GM19351 (cell line): ENCODE results near the gene BBLN.

Experiments used
- ATAC-seq: cut with Tn5 transposase; IDR thresholded peaks from one replicate; pipeline ENCODE4 v1.9.1; 2021; ENCODE audit warnings: mild to moderate bottlenecking, moderate library complexity; ENCODE audit not compliant: unreplicated experiment

The BBLN gene

DNA sequence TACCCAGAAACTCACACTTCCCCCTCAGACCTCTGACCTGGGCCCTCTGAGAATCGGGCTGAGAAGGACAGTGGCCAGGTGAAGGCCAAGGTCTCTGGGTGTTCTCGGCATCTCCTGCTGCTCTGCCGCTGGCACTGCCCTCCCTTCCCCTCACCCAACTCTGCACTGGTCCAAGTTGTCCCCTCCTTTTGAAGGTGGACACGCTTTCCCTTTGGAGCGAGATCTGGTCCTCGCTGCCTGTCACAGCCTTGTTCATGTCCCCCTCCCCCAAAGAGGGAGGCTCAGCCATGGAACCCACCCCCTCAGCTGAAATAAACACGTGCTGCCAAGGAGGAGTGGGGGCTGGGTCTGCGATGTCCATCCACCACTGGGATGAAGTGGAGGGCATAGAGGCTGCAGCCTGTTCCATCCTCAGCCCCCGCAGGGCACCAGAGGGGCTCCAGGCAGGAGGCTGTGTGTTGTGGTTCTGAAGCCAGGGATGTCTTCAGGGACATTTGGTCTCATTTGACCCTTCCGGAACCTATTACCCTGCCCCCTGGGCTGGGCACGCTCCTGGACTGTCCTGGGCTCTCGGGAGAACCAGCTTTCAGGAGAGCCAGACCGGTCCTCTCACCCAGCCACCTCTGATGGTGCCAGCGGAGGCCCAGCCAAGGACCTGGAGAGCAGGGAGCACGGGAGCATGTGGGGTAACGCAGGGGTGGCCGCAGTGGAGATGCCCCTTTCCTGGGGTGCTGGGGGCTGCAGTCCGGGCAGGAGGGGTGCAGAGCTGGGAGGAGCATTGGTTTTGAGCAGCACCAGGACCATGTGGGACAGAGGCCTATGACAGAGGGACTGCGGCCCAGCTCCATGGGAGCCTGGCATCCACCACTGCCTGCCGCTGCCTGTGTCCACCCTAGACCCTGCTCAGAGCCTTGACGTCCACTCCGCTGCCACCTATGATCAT is 15.6 kb upstream of the BBLN start:
- ATAC-seq = no peak

DNA sequence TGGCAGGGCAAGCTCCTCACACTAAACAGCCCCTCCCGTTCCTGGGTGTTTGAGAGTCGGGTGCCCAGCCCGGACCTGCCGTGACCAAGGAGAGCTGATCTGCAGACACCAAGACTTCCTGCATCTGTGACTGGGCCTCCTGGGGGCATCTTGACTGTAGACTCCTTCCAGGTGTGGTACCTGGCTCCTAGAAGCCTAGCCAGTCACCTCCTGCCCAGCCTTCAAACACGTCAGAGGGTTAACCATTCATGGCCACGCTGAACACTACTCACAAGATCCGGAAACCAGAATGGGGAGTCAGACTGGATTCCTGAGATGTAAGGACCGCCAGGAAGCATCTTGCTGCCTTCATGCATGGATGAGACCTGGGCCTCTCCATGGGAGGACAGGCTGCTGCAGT is 14.5 kb upstream of the BBLN start:
- ATAC-seq = no peak

- ATAC-seq = no peak
Measured at GRCh38 chr9:128145951-128146351, 14.1 kb upstream of the BBLN start.

- no peak for ATAC-seq
Measured at GRCh38 chr9:128146591-128147120, 13.4 kb upstream of the BBLN start.

GRCh38 chr9:128148509-128149000 is 11.5 kb upstream of the BBLN start:
- no peak for ATAC-seq

- ATAC-seq = no peak
Measured at GRCh38 chr9:128149001-128149701, 10.9 kb upstream of the BBLN start, which contains the start of gene LCN2. LCN2 (plus strand) TSS chr9:128149453; CDS start chr9:128149526, 73 bp downstream.

DNA sequence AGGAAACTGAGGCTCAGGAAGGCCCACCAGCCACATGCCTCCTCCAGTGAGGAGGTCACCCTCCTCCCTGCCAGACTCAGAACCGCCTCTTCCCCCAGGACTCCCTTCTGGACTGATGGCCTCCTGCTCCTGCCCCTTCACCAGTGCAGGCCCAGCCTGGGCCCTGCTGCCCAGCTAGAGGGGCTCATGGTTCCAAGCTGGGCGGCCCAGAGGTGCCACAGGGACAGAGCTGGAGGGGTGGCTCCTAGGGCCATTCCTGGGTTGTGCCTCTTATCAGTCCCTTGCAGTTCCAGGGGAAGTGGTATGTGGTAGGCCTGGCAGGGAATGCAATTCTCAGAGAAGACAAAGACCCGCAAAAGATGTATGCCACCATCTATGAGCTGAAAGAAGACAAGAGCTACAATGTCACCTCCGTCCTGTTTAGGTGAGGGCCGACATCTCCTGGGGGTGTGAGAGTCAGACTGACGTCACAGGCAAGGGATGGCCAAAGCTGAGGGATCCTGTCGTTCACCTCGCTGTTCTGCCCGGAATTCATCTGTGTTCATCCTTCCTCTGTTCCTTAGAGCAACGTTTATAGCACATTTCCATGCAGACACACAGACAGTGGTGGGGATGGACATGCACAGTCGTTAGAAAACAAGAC is 10.0 kb upstream of the BBLN start:
- ATAC-seq = no peak

- no peak for ATAC-seq
Measured at GRCh38 chr9:128150594-128151308, 9.3 kb upstream of the BBLN start.

GRCh38 chr9:128151309-128152132 is 8.5 kb upstream of the BBLN start:
- no peak for ATAC-seq

DNA sequence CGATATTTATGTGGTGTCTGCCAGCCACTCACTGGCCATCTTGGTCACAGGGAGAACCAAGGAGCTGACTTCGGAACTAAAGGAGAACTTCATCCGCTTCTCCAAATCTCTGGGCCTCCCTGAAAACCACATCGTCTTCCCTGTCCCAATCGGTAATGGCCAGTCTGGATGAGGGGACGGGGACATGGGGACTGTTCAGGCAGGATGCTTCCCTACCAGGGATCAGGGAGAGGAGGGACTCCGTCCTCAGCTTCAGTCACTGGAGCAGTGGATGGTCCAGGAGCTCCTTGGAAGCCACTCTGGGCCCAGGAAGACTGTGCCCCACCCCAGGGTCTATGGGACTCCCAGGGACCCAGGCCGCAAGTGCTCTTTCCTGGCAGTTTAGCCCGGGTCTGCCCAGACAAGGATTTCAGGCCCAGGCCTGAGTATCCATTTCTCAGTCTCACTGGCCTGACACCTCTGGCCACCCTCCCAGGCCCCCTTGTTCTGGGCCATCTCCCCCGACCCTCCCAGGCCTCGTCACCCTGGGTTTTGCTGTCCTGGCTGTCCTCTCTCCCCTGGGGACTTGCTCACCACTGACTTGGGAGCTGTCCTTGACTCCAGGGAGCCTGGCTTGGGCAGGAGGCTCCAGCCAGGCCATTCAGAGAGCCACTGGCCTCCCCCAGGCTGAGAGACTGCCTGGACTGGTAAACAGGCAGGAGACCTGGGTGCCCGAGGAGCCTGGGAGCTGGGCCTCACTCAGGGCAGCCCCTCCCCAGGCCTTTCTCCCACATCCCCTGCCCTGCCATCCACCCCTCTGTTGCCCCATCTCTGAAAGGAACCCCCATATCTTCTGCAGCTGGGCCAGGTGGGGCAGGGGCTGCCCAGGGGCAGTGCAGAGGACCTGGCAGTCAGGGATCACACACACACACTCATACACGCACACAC is 7.7 kb upstream of the BBLN start:
- no peak for ATAC-seq

GRCh38 chr9:128153060-128153946 is 6.8 kb upstream of the BBLN start:
- ATAC-seq = no peak

DNA sequence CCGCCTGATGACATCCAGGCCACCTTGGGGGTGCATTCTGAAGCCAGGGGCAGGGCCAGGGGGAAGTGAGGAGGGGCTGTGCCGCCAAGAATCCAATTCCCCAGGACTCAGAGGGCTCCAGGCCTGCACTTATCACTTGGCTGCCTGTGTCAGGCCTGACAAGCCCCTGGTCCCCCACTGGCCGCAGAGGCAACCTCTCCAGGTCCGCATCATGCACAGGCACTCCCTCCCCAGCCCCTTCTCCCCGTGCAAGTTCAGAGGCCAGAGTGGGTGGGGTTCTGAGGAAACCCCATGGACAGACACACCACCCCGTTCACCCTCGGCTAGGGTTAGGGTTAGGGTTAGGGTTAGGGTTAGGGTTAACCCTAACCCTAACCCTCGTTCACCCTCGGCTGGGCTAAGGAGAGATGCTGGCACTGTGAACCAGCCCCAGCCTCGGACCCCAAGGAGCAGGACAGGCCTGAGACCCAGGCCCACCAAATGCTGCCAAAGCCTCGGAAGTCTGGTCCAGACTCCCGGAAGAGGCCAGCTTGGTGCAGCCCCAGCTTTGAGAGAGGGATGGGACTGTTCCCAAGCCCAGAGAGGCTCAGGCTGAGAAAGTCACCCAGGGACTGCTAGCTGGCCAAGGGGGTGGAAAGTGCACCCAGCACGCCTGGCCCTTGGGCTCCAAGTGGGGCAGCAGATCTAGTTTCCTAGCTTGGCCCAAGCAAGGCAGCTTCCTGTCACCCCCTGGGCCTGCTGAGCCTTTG is 5.9 kb upstream of the BBLN start:
- ATAC-seq = no peak

DNA sequence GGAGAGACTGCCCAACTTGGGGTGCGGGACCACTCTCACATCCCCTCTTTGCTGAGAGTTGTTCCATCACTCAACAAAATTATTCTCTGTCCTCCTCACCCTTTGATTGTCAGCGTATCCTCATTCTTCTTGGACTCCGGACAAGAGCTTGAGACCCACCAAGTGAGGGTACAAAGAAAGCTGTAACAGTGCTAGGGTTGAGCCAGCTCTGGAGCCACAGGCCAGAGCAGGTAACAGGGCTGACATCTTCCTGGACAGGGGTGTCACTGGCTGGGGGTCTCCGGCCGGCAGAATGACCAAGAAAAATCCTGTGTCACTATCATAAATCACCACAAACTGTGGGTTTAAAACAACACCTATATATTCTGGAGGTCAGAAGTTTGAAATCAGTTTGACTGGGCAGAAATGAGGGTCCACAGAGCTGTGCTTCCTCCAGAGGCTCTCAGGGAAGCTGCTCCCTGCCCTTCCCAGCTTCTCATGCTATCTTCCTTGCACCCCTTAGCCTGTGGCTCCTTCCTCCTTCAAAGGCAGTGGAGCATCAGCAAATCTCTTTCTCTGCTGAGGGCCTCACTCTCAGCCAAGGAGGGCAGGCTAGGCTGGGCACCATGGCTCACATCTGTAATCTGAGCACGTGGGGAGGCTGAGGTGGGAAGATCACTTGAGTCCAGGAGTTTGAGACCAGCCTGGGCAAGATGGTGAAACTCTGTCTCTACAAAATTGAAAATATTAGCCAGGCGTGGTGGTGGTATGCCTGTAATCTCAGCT is 4.1 kb upstream of the BBLN start:
- no peak for ATAC-seq

GRCh38 chr9:128159522-128159783 is 612 bp upstream of the BBLN start:
- no peak for ATAC-seq

GRCh38 chr9:128160603-128160987 is 530 bp downstream of the BBLN start:
- peak; percentile 20 for ATAC-seq

DNA sequence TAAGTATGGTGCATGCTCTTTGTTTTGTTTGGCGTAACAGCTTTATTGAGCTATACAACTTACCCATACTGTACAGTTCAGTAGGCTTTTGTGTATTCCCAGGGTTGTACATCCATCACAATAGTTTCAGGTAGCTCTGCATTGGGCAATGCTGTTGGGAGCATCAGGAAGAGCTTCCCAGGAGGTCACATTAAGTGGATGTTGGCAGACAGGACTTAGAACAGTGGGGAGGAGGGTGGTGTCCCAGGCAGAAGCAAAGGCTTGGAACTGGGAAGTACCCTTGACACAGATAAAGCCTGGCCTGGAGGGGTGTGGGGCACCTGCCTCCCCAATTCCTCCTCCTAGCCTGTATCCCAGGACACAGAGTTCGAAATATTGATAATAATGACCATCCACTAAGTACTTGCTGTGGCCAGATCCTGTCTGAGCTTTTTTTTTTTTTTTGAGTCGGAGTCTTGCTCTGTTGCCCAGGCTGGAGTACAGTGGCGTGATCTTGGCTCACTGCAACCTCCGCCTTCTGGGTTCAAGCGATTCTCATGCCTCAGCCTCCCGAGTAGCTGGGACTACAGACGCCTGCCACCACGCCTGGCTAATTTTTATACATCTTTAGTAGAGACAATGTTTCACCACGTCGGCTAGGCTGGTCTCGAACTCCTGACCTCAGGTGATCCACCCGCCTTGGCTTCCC is 1.3 kb downstream of the BBLN start:
- ATAC-seq = no peak
